ENCODE measurements around the gene UNC5C. TPM values are rescaled to one million over a fixed set of nuclear protein-coding genes. Genes with fewer than 3 reads are reported as not detected.

Gene UNC5C
- total RNA-seq, 2 experiments from 2014 or later, result not detected

DNA sequence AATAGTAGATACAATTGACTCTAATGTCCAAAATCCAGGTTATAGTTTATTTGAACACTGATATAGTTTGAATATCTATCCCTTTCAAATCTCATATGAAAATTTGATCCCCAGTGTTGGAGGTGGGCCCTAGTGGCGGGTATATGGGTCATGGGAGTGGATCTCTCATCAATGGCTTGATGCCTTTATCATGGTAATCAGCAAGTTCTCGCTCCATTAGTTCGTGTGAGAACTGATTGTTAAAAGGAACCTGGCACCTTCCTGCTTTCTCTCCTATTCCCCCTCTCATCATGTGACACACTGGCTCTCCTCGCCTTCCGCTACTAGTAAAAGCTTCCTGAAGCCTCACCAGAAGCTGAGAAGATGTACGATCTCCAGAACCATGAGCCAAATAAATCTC is 70.1 kb downstream of the UNC5C start:
- Histone ChIP-seq H3K9me3 (ENCODE audit: control insufficient read depth in 1 of 2, insufficient read depth in 1 of 2, low read length in 2 of 2) (no peaks in the 10 kb centered on the region), H3K27ac (ENCODE audit: low read depth in 1 of 2, low read length in 2 of 2) (no peak overlapping the region), H3K36me3 (ENCODE audit: insufficient read depth, low read length) (no peaks in the 10 kb centered on the region), H3K4me1 (ENCODE audit: insufficient read depth, low read length) (no peaks in the 10 kb centered on the region), H3K4me3 (ENCODE audit: low read length) (no peak overlapping the region), H3K27me3 (ENCODE audit: control insufficient read depth in 1 of 2, insufficient read depth in 2 of 2, low read length in 2 of 2) (no peaks in the 10 kb centered on the region)
- Mint-ChIP-seq H3K4me3 (no peak overlapping the region), H3K36me3 (ENCODE audit: low read depth) (no peaks in the 10 kb centered on the region), H3K9me3 (no peaks in the 10 kb centered on the region), H3K27me3 (no peaks in the 10 kb centered on the region), H3K27ac (no peak overlapping the region), H3K4me1 (ENCODE audit: low read depth) (no peaks in the 10 kb centered on the region)
- no peak for ATAC-seq (ENCODE audit: poor library complexity)
- intact Hi-C loops (cut with DNase I, micrococcal nuclease), result no loop called here
- POLR2A ChIA-PET, result no interaction called here
- TF ChIP-seq, protein P1, sequence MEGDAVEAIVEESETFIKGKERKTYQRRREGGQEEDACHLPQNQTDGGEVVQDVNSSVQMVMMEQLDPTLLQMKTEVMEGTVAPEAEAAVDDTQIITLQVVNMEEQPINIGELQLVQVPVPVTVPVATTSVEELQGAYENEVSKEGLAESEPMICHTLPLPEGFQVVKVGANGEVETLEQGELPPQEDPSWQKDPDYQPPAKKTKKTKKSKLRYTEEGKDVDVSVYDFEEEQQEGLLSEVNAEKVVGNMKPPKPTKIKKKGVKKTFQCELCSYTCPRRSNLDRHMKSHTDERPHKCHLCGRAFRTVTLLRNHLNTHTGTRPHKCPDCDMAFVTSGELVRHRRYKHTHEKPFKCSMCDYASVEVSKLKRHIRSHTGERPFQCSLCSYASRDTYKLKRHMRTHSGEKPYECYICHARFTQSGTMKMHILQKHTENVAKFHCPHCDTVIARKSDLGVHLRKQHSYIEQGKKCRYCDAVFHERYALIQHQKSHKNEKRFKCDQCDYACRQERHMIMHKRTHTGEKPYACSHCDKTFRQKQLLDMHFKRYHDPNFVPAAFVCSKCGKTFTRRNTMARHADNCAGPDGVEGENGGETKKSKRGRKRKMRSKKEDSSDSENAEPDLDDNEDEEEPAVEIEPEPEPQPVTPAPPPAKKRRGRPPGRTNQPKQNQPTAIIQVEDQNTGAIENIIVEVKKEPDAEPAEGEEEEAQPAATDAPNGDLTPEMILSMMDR (IDR thresholded peaks at IDR 0.05), result no peak
- DNase-seq, result no peak
- CTCF ChIA-PET, result no interaction called here

DNA sequence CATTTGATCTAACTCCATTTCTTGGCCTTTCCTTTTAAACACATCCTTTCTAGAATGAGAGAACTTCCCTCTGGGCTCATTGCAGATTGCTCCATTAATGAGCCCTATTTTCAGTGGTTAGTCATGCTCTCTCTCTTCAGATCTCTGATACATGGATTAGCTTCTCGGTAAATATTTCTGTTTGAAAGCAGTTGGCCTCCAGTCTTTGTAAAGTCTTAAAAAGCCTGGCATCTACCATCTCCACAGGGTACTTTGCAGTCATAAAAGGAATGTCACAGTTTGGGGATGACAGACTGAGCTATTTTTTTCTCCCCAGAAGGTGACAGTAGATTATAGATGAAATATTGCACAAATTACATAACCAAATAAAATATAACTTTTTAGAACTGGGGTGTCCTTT is 72.7 kb downstream of the UNC5C start:
- TF ChIP-seq, protein P1 (IDR thresholded peaks at IDR 0.05), result no peak
- H3K4me1 Mint-ChIP-seq (ENCODE audit: low read depth), result no peaks in the 10 kb centered on the region
- no peak overlapping the region for H3K4me3 Mint-ChIP-seq
- H3K27ac Mint-ChIP-seq, result no peak overlapping the region
- Histone ChIP-seq H3K4me3 (ENCODE audit: low read length) (no peak overlapping the region), H3K36me3 (ENCODE audit: insufficient read depth, low read length) (no peaks in the 10 kb centered on the region), H3K9me3 (ENCODE audit: control insufficient read depth in 1 of 2, insufficient read depth in 1 of 2, low read length in 2 of 2) (no peaks in the 10 kb centered on the region), H3K4me1 (ENCODE audit: insufficient read depth, low read length) (no peaks in the 10 kb centered on the region), H3K27ac (ENCODE audit: low read depth in 1 of 2, low read length in 2 of 2) (no peak overlapping the region), H3K27me3 (ENCODE audit: control insufficient read depth in 1 of 2, insufficient read depth in 2 of 2, low read length in 2 of 2) (no peaks in the 10 kb centered on the region)
- no peaks in the 10 kb centered on the region for H3K9me3 Mint-ChIP-seq
- no peak for ATAC-seq (ENCODE audit: poor library complexity)
- DNase-seq, result no peak
- no peaks in the 10 kb centered on the region for H3K36me3 Mint-ChIP-seq (ENCODE audit: low read depth)
- POLR2A ChIA-PET, result no interaction called here
- no peaks in the 10 kb centered on the region for H3K27me3 Mint-ChIP-seq
- intact Hi-C loops (cut with DNase I, micrococcal nuclease), result no loop called here
- CTCF ChIA-PET, result no interaction called here

DNA sequence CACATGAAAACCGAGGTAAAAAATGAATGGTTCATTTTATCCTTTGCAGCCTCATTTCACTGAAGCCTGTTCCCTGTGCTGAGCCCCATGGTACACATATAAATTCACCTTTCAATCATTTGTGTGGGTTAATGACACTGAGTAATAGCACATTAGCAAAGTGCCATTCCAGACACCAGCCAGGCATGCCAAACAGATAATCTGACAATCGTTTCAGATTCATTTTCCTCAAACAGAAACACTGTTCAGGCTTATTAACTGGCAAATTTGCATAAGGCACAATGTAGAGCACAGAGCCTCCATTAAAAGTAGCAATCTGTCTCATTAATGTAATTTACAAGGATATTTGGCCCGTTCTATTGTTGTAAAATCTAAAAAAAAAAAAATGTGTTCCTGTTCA is 76.2 kb downstream of the UNC5C start:
- no peak overlapping the region for H3K27ac Mint-ChIP-seq
- Histone ChIP-seq H3K9me3 (ENCODE audit: control insufficient read depth in 1 of 2, insufficient read depth in 1 of 2, low read length in 2 of 2) (no peaks in the 10 kb centered on the region), H3K4me1 (ENCODE audit: insufficient read depth, low read length) (no peaks in the 10 kb centered on the region), H3K36me3 (ENCODE audit: insufficient read depth, low read length) (no peaks in the 10 kb centered on the region), H3K27ac (ENCODE audit: low read depth in 1 of 2, low read length in 2 of 2) (no peak overlapping the region), H3K27me3 (ENCODE audit: control insufficient read depth in 1 of 2, insufficient read depth in 2 of 2, low read length in 2 of 2) (no peaks in the 10 kb centered on the region), H3K4me3 (ENCODE audit: low read length) (no peak overlapping the region)
- ChIA-PET CTCF (no interaction called here), POLR2A (no interaction called here)
- ATAC-seq (ENCODE audit: poor library complexity) (no peak), DNase-seq (no peak)
- TF ChIP-seq, protein P1 (IDR thresholded peaks at IDR 0.05), result no peak
- H3K4me1 Mint-ChIP-seq (ENCODE audit: low read depth), result no peaks in the 10 kb centered on the region
- intact Hi-C loops (cut with DNase I, micrococcal nuclease), result no loop called here
- no peaks in the 10 kb centered on the region for H3K36me3 Mint-ChIP-seq (ENCODE audit: low read depth)
- no peak overlapping the region for H3K4me3 Mint-ChIP-seq
- no peaks in the 10 kb centered on the region for H3K27me3 Mint-ChIP-seq
- no peaks in the 10 kb centered on the region for H3K9me3 Mint-ChIP-seq
